ENCODE results near the gene NMUR2. TPM values are rescaled to one million over a fixed set of nuclear protein-coding genes. Genes with fewer than 3 reads are reported as not detected.

NMUR2 gene
- polyA plus RNA-seq, 1 of the 3 experiments (the other 2 are of a cell fraction): not detected

DNA sequence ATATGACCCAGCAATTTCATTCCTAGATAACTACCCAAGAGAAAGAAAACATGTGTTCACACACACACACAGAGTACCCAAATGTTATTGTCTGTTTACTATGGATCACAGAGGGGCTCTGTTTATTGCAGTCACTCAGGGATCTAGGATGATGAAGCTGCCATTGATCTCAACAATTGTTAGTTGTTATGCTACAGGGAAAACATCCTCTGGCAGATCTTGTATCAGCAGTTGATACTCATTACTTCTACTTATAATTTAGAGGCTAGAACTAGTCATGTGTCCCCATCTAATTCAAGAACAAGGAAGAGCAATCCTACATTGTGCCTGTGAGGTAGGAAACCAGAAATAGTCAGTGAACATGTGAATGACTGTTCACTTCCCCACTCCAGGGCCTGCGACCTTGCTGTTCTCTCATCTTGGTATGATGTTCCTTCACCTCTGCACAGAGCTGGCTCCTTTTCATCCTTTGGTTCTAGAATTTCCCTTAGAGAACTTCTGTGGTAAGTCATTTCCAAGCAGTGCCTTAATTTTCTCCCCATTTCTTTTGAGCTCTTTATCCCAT is 30.3 kb downstream of the NMUR2 start:
- 0% methylated on average over 1 of the region's 1 CpG for WGBS (ENCODE audit: low lambda C conversion rate)
- CTCF ChIA-PET: interaction anchor here (3.0 kb wide), 1 partner anchor 25 kb away, joined by 8 read pairs; no protein-coding TSS in a partner anchor

DNA sequence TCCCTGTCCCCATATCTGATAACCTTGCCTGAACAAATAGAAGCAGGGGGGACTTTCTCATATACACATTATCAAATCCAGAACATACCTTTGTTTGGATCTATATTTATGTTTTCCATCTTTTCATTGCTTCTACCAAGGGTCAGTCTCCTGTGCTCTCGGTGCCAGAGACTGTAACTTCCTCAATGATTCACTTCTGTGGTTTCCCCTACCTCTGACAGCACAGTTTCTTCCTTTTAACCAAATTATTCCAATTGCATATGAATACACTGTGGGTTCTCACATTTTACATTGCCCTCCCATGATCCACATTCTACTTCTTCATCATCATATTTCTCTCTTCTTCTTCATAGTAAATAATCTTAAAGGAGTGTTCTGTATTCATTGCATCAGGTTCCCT is 32.2 kb downstream of the NMUR2 start:
- Histone ChIP-seq H3K27me3 (ENCODE audit: insufficient read depth) (no peaks in the 10 kb centered on the region), H3K79me2 (ENCODE audit: insufficient read depth) (no peaks in the 10 kb centered on the region), H3K36me3 (replicated peaks in 1 of 2; ENCODE audit: control insufficient read depth in 1 of 2, insufficient read depth in 2 of 2, low read length in 1 of 2) (no peaks in the 10 kb centered on the region), H3K4me1 (ENCODE audit: control insufficient read depth in 1 of 2, insufficient read depth in 2 of 2, low read depth in 1 of 2, low read length in 1 of 2) (no peaks in the 10 kb centered on the region), H2AFZ (ENCODE audit: low read depth) (no peak overlapping the region), H3K9ac (no peak overlapping the region), H3K4me2 (no peak overlapping the region), H3K27ac (ENCODE audit: low read depth in 2 of 2, low read length in 1 of 2) (no peak overlapping the region), H3K9me3 (no peaks in the 10 kb centered on the region), H3K9me2 (no peaks in the 10 kb centered on the region), H3K4me3 (ENCODE audit: low read depth in 2 of 2, low read length in 1 of 2) (no peak overlapping the region), H3F3A (replicated peaks; ENCODE audit: insufficient read depth) (no peaks in the 10 kb centered on the region), H4K20me1 (ENCODE audit: insufficient read depth) (no peaks in the 10 kb centered on the region)
- ChIA-PET POLR2A (no interaction called here), CTCF (no interaction called here)
- no peak for DNase-seq
- WGBS (ENCODE audit: low lambda C conversion rate): 3% methylated on average over 1 of the region's 1 CpG
- no peak for TF ChIP-seq SIN3A (IDR thresholded peaks at IDR 0.05; ENCODE audit: borderline replicate concordance, low read depth, low read length)
- TF ChIP-seq NFIC (IDR thresholded peaks at IDR 0.05; ENCODE audit: borderline replicate concordance): no peak
- TF ChIP-seq, protein P1, sequence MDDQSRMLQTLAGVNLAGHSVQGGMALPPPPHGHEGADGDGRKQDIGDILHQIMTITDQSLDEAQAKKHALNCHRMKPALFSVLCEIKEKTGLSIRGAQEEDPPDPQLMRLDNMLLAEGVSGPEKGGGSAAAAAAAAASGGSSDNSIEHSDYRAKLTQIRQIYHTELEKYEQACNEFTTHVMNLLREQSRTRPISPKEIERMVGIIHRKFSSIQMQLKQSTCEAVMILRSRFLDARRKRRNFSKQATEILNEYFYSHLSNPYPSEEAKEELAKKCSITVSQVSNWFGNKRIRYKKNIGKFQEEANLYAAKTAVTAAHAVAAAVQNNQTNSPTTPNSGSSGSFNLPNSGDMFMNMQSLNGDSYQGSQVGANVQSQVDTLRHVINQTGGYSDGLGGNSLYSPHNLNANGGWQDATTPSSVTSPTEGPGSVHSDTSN (IDR thresholded peaks at IDR 0.05): no peak
- TF ChIP-seq FOXJ3 (CRISPR knock-in tag; IDR thresholded peaks at IDR 0.05): no peak
- TF ChIP-seq, protein P2, sequence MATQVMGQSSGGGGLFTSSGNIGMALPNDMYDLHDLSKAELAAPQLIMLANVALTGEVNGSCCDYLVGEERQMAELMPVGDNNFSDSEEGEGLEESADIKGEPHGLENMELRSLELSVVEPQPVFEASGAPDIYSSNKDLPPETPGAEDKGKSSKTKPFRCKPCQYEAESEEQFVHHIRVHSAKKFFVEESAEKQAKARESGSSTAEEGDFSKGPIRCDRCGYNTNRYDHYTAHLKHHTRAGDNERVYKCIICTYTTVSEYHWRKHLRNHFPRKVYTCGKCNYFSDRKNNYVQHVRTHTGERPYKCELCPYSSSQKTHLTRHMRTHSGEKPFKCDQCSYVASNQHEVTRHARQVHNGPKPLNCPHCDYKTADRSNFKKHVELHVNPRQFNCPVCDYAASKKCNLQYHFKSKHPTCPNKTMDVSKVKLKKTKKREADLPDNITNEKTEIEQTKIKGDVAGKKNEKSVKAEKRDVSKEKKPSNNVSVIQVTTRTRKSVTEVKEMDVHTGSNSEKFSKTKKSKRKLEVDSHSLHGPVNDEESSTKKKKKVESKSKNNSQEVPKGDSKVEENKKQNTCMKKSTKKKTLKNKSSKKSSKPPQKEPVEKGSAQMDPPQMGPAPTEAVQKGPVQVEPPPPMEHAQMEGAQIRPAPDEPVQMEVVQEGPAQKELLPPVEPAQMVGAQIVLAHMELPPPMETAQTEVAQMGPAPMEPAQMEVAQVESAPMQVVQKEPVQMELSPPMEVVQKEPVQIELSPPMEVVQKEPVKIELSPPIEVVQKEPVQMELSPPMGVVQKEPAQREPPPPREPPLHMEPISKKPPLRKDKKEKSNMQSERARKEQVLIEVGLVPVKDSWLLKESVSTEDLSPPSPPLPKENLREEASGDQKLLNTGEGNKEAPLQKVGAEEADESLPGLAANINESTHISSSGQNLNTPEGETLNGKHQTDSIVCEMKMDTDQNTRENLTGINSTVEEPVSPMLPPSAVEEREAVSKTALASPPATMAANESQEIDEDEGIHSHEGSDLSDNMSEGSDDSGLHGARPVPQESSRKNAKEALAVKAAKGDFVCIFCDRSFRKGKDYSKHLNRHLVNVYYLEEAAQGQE (IDR thresholded peaks at IDR 0.05; ENCODE audit: low read depth, low read length): no peak
- TF ChIP-seq, protein P3, sequence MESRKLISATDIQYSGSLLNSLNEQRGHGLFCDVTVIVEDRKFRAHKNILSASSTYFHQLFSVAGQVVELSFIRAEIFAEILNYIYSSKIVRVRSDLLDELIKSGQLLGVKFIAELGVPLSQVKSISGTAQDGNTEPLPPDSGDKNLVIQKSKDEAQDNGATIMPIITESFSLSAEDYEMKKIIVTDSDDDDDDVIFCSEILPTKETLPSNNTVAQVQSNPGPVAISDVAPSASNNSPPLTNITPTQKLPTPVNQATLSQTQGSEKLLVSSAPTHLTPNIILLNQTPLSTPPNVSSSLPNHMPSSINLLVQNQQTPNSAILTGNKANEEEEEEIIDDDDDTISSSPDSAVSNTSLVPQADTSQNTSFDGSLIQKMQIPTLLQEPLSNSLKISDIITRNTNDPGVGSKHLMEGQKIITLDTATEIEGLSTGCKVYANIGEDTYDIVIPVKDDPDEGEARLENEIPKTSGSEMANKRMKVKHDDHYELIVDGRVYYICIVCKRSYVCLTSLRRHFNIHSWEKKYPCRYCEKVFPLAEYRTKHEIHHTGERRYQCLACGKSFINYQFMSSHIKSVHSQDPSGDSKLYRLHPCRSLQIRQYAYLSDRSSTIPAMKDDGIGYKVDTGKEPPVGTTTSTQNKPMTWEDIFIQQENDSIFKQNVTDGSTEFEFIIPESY (IDR thresholded peaks at IDR 0.05; ENCODE audit: borderline replicate concordance, low read depth): no peak

More for the DNA sequence above, 30.3 kb downstream of the NMUR2 start:
- no peaks in the 10 kb centered on the region for H3F3A ChIP-seq (replicated peaks; ENCODE audit: insufficient read depth)
- POLR2A ChIA-PET: no interaction called here
- H3K27me3 ChIP-seq (ENCODE audit: insufficient read depth): no peaks in the 10 kb centered on the region
- no peaks in the 10 kb centered on the region for H3K9me2 ChIP-seq
- no peaks in the 10 kb centered on the region for H4K20me1 ChIP-seq (ENCODE audit: insufficient read depth)
- H3K4me2 ChIP-seq: no peak overlapping the region
- no peaks in the 10 kb centered on the region for H3K9me3 ChIP-seq
- H3K27ac ChIP-seq (ENCODE audit: low read depth in 2 of 2, low read length in 1 of 2): no peak overlapping the region
- no peaks in the 10 kb centered on the region for H3K79me2 ChIP-seq (ENCODE audit: insufficient read depth)
- no peak overlapping the region for H2AFZ ChIP-seq (ENCODE audit: low read depth)
- H3K4me3 ChIP-seq (ENCODE audit: low read depth in 2 of 2, low read length in 1 of 2): no peak overlapping the region
- DNase-seq: no peak
- no peaks in the 10 kb centered on the region for H3K4me1 ChIP-seq (ENCODE audit: control insufficient read depth in 1 of 2, insufficient read depth in 2 of 2, low read depth in 1 of 2, low read length in 1 of 2)
- no peak overlapping the region for H3K9ac ChIP-seq
- H3K36me3 ChIP-seq (replicated peaks in 1 of 2; ENCODE audit: control insufficient read depth in 1 of 2, insufficient read depth in 2 of 2, low read length in 1 of 2): no peaks in the 10 kb centered on the region
- TF ChIP-seq RCOR1 (IDR thresholded peaks at IDR 0.05; ENCODE audit: low read length) (no peak), MEF2A (IDR thresholded peaks at IDR 0.05; ENCODE audit: borderline replicate concordance, low read depth) (no peak), NFIC (IDR thresholded peaks at IDR 0.05; ENCODE audit: borderline replicate concordance) (no peak), EZH2phosphoT487 (IDR thresholded peaks at IDR 0.05; ENCODE audit: borderline replicate concordance, low read depth) (no peak), MXI1 (IDR thresholded peaks at IDR 0.05; ENCODE audit: low read depth, low read length) (no peak), CHD2 (IDR thresholded peaks at IDR 0.05; ENCODE audit: low read length, partially characterized antibody) (no peak), NRF1 (IDR thresholded peaks at IDR 0.05; ENCODE audit: low read depth, low read length) (no peak), TAF1 (IDR thresholded peaks at IDR 0.05; ENCODE audit: borderline replicate concordance, low read depth, low read length) (no peak), FOXJ3 (CRISPR knock-in tag; IDR thresholded peaks at IDR 0.05) (no peak), TCF12 (IDR thresholded peaks at IDR 0.05) (no peak), JUND (IDR thresholded peaks at IDR 0.05) (no peak), SMC3 (IDR thresholded peaks at IDR 0.05; ENCODE audit: low read depth, low read length) (no peak)
- TF ChIP-seq, protein P4, sequence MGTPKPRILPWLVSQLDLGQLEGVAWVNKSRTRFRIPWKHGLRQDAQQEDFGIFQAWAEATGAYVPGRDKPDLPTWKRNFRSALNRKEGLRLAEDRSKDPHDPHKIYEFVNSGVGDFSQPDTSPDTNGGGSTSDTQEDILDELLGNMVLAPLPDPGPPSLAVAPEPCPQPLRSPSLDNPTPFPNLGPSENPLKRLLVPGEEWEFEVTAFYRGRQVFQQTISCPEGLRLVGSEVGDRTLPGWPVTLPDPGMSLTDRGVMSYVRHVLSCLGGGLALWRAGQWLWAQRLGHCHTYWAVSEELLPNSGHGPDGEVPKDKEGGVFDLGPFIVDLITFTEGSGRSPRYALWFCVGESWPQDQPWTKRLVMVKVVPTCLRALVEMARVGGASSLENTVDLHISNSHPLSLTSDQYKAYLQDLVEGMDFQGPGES (IDR thresholded peaks at IDR 0.05; ENCODE audit: low read depth, low read length): no peak
- TF ChIP-seq, protein P2 (IDR thresholded peaks at IDR 0.05; ENCODE audit: low read depth, low read length): no peak
